DMS79 (cell line): ENCODE results near the gene NUP50.
"Not testable (repeated sequence)": the region's sequence is repeated elsewhere in the genome, so short reads cannot be mapped to it uniquely, and the experiment has no call there.

ENCODE experiments used
- DNase-seq: peaks from one replicate; lab custom pipeline; 2025; lab: John Stamatoyannopoulos, UW

The NUP50 gene

GRCh38 chr22:45159652-45160462 lies 3.9 kb upstream of the NUP50 start:
- no peak for DNase-seq

DNA sequence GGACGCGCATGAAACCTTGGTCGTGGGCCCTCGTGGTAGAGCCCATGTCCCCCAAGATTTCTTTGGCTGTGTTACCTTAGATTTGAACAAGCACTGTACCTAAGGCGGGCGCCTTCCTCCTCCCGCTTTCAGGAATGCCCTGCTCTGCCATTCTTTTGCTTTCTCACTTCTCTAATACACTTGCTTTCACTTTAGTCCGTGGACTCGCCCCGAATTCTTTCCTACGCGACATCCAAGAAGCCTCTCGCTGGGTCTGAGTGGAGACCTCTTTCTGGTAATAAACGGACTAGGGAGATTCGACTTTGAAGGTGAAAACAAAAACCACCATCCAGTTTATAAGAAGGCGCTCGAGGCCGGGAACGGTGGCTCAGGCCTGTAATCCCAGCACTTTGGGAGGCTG lies 1.2 kb upstream of the NUP50 start:
- DNase-seq, result no peak

GRCh38 chr22:45163099-45163450 lies 650 bp upstream of the NUP50 start:
- DNase-seq, result no peak

- no peak for DNase-seq
Measured at GRCh38 chr22:45164270-45165088, 754 bp downstream of the NUP50 start.

DNA sequence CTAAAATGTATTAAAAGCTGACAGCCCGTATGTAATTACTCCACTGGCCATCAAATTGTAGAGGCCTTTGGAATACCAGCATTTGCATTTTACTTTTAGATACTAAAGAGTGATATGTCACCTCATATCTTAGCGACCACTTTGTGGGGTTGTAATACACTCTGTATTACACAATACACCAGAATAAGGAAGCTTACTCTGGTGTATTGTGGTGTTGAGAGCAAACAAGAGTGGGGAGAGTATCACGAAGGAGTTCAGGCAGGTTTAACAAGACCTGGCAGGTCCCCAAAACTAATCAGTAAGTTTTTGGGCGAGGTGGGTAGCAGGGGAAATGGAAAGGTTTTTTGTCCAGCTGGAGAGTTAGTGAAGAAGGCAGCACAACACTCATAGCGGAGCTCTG lies 3.2 kb downstream of the NUP50 start:
- no peak for DNase-seq

DNA sequence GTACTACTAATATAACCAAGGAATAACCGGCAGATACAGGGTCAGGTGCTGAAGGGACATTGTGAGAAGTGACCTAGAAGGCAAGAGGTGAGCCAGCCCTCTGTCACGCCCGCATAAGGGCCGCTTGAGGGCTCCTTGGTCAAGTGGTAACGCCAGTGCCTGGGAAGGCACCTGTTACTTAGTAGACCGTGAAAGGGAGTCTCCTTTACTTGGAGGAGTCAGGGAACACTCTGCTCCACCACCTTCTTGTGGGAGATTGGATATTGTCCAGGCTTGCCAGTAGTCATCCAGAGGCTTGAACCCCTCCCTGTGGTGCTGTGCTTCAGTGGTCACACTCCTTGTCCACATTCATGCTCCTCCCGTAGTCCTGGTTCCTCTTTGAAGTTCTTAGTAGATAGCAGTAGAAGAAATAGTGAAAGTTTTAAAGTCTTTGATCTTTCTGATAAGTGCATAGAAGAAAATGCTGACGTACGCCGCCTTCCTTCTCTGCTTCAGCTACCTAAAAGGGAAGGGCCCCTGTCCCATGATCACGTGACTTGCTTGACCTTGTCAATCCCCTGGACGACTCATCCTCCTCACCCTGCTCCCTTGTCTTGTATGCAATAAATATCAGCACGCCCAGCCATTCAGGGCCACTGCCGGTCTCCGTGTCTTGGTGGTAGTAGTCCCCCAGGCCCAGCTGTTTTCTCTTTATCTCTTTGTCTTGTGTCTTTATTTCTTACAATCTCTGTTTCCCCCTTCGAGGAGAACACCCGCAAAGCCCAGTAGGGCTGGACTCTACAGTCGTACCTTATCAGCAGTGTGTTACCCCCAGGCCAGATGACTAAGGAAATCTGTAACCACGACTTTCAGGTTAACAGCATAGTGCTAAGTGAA lies 6.1 kb downstream of the NUP50 start:
- DNase-seq, result peak; percentile 35

DNA sequence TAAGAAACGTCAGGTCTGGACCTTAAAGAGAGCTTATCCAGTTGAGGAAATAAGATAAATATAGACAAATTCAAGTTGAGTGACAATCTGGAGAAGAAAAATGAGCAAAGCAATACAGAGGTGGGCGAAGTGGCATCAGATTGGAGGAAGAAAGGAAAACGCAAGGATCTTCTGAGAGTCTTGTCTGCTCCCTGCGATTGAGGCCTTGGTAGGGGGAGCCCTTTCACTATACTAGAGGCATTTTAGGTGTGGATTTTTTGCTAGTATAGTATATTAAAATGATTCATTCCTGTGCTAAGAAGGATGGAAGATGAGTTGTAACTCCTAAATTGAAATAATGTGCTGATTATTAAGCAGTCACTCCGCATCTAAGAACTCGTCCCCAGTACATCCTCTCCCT lies 8.1 kb downstream of the NUP50 start:
- no peak for DNase-seq

- DNase-seq, result no peak
Measured at GRCh38 chr22:45172881-45173585, 9.3 kb downstream of the NUP50 start.

GRCh38 chr22:45179276-45180049 lies 15.7 kb downstream of the NUP50 start:
- DNase-seq, result no peak

DNA sequence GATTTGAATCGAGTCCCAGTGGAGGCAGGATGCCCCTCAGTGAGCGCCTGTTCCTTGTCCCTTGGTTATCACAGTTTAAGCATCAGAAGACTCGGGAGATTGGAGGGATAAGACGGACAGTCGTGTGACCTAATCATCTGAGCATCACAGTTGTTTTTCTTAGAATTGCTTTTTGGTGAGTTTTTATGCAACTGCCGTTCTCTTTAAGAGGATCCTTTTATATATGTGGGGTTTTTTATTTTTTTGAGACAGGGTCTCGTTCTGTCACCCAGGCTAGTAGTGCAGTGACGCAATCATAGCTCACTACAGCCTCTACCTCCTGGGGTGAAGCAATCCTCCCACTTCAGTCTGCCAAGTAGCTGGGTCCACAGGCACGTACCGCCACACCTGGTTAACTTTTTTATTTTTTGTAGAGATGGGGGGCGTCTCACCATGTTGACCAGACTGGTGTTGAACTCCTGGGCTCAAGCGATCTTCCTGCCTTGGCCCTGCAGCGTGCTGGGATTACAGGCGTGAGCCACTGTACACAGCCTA lies 16.5 kb downstream of the NUP50 start:
- DNase-seq, result no peak

- DNase-seq, result no peak
Measured at GRCh38 chr22:45181240-45181639, 17.5 kb downstream of the NUP50 start.

DNA sequence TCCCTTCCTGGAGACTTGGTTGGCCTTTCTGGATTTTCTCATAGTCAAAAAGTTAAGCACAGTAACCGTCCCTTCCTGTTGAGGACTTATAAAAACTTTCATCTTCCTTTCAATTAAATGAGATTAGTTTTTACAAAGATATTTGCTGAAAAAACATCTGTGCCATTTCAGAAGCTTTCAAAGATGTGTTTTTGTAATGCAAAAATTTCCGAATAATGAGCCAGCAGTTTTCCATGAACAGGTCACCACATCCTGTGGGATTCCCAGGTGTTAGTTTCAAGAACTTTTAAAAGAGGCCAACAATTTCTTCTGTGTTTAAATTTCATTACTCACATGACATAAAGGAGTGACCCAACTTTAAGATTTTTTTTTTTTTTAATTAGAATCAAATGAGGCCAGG lies 18.0 kb downstream of the NUP50 start:
- DNase-seq, result no peak

DNA sequence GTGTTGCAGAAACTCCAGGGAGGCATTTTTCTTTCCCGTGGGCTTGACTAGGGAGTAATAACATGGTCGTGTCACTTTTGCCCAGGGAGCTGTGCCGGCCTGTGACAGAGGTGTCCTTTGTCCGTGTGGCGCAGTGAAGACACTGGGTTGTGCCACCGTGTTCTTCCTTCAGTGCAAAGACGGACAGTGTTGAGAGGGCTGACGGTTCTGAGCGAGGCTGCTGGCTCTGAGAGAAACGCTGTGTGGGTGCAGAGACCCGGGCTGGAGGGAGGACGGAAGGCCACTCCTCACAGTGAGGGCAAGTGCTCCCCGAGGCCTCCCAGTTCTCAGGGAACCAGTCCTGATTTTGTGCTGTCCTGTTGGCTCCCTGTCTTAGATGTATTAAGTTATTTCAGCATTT lies 20.2 kb downstream of the NUP50 start:
- DNase-seq, result no peak

- no peak for DNase-seq
Measured at GRCh38 chr22:45185718-45186514, 22.2 kb downstream of the NUP50 start.

- no peak for DNase-seq
Measured at GRCh38 chr22:45187891-45188290, 24.2 kb downstream of the NUP50 start.

DNA sequence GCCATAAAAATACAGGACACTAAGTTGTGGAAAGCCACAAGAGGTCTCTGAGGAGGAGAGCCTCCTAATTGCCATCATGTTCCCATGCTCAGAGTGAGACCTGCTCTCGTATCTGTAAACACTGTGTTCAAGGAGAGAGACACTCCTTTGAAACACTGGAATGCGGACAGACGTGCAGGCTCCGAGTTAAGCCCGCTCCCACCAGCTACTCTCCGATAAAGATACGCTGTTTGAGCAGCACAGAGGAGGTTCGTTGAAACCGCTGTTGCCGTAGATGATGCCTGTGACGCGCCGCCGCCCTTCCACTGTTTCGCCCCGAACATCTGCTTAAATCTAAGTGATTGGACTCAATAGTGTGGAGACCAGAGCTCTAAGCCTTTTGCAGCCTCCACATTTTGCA lies 25.1 kb downstream of the NUP50 start:
- DNase-seq, result no peak

GRCh38 chr22:45190202-45190872 lies 26.6 kb downstream of the NUP50 start:
- DNase-seq, result no peak

GRCh38 chr22:45191746-45192145 lies 28.0 kb downstream of the NUP50 start:
- not testable (repeated sequence) for DNase-seq

GRCh38 chr22:45192701-45193187 lies 29.0 kb downstream of the NUP50 start:
- no peak for DNase-seq
